GM23248 (cell line): ENCODE data around the gene GDF3. TPM values are rescaled to one million over a fixed set of nuclear protein-coding genes. Genes with fewer than 3 reads are reported as not detected.

Experiments
- DNase-seq: peaks from one replicate; pipeline ENCODE4 v3.0.0-alpha.2; 2015
- H2AFZ ChIP-seq: fragments of 200-600 bp; sonication (generic); 2 replicates; pipeline ENCODE4 v1.6.1; 2016; ENCODE audit warnings: antibody characterized with exemption
- H3F3A ChIP-seq: fragments of 200-600 bp; sonication (generic); 2 replicates; pipeline ENCODE4 v1.6.1; 2016; ENCODE audit warnings: mild to moderate bottlenecking, antibody characterized with exemption, mixed run types; ENCODE audit not compliant: insufficient read depth
- H3K27ac ChIP-seq: fragments of 200-600 bp; sonication (generic); 2 replicates; pipeline ENCODE4 v1.5.1; 2016; ENCODE audit warnings: mild to moderate bottlenecking
- H3K27me3 ChIP-seq: fragments of 200-600 bp; sonication (generic); replicated peaks from 2 replicates; pipeline ENCODE4 v1.6.1; 2016; ENCODE audit warnings: mild to moderate bottlenecking; ENCODE audit not compliant: insufficient read depth
- H3K36me3 ChIP-seq: fragments of 200-600 bp; sonication (generic); 2 replicates; pipeline ENCODE4 v1.6.1; 2016; ENCODE audit warnings: low read depth, mild to moderate bottlenecking
- H3K4me1 ChIP-seq: fragments of 200-600 bp; sonication (generic); 2 replicates; pipeline ENCODE4 v1.6.1; 2016; ENCODE audit warnings: mild to moderate bottlenecking; ENCODE audit not compliant: insufficient read depth
- H3K4me2 ChIP-seq: fragments of 200-600 bp; sonication (generic); one replicate; pipeline ENCODE4 v1.6.1; 2016; ENCODE audit warnings: mild to moderate bottlenecking; ENCODE audit not compliant: unreplicated experiment
- H3K4me3 ChIP-seq: fragments of 200-600 bp; sonication (generic); 2 replicates; pipeline ENCODE4 v1.5.1; 2016; ENCODE audit warnings: mild to moderate bottlenecking
- H3K79me2 ChIP-seq: fragments of 200-600 bp; sonication (generic); 2 replicates; pipeline ENCODE4 v1.6.1; 2016; ENCODE audit warnings: mild to moderate bottlenecking; ENCODE audit not compliant: insufficient read depth
- H3K9ac ChIP-seq: fragments of 200-600 bp; sonication (generic); 2 replicates; pipeline ENCODE4 v1.6.1; 2016; ENCODE audit warnings: mild to moderate bottlenecking
- H3K9me2 ChIP-seq: fragments of 200-600 bp; sonication (generic); 2 replicates; pipeline ENCODE4 v1.6.1; 2016; ENCODE audit warnings: mixed run types, mild to moderate bottlenecking, moderate library complexity; ENCODE audit not compliant: insufficient read depth
- H3K9me3 ChIP-seq: fragments of 200-600 bp; sonication (generic); one replicate; pipeline ENCODE4 v1.6.1; 2017; ENCODE audit warnings: low read depth
- H4K20me1 ChIP-seq: fragments of 200-600 bp; sonication (generic); 2 replicates; pipeline ENCODE4 v1.6.0; 2016; ENCODE audit not compliant: insufficient read depth
- EZH2 ChIP-seq: fragments of 200-600 bp; sonication (generic); IDR thresholded peaks from 2 replicates; pipeline ENCODE4 v1.6.1; 2018; ENCODE audit warnings: antibody characterized with exemption, mild to moderate bottlenecking; ENCODE audit not compliant: insufficient read depth, poor library complexity, severe bottlenecking
- EZH2phosphoT487 ChIP-seq: fragments of 200-600 bp; sonication (generic); IDR thresholded peaks from 2 replicates; pipeline ENCODE4 v1.6.1; 2018; ENCODE audit warnings: antibody characterized with exemption, moderate library complexity, mild to moderate bottlenecking, low read depth; ENCODE audit not compliant: insufficient read depth
- WGBS, 2 experiments: methylation state at CpG; one replicate each; pipeline ENCODE4 v1.1.6; 2015 to 2017; ENCODE audit warnings: low lambda C conversion rate in 2 of 2, low coverage in 1 of 2; ENCODE audit errors: missing lambda C conversion rate in 2 of 2; 5-methylcytosine and 5-hydroxymethylcytosine counted together
- in situ Hi-C: fragments of 300-500 bp; cut with MboI; formaldehyde crosslinking; loops from 2 replicates; pipeline ENCODE4 v1.15.0; 2020
- polyA plus RNA-seq: library from polyadenylated mRNA; unstranded; fragments of >200 nt; fragmentation: Nextera tagmentation; extraction: Ambion mirVana; gene quantifications from 2 replicates; pipeline ENCODE4 v1.2.1, GENCODE V29; 2016
- total RNA-seq: library from RNA; depleted of rRNA; stranded (reverse); fragments of >200 nt; shearing (Covaris generic); gene quantifications from 2 replicates; pipeline ENCODE4 v1.2.3, GENCODE V29; 2014

The GDF3 gene
- total and polyA plus RNA-seq, 2 experiments from 2014 or later, result not detected

GRCh38 chr12:7711133-7711532 lies 15.6 kb upstream of the GDF3 start, which contains the start of gene DPPA3:
TSS of gene DPPA3 (plus strand) at chr12:7711433. CDS start at chr12:7711571, 138 bp downstream.
- H3K27ac ChIP-seq, result no peak within 1 kb of the TSS
- TF ChIP-seq EZH2 (no peak), EZH2phosphoT487 (no peak)
- no peak within 1 kb of the TSS for H3K4me2 ChIP-seq
- in situ Hi-C loops, result no loop called here
- no peaks in the 10 kb centered on the region for H3K36me3 ChIP-seq
- WGBS, 2 experiments, result 54 to 56% methylated on average over 7 of the region's 7 CpGs
- 0 out of 2 replicates have a peak, but pooled peaks cover 9% of the 10 kb centered on the region for H3K27me3 ChIP-seq
- no peak within 1 kb of the TSS for H2AFZ ChIP-seq
- H3K9me3 ChIP-seq, result no peaks in the 10 kb centered on the region
- no peaks in the 10 kb centered on the region for H3K9me2 ChIP-seq
- no peak within 1 kb of the TSS for H3K9ac ChIP-seq
- no peak for DNase-seq
- no peaks in the 10 kb centered on the region for H3F3A ChIP-seq
- H3K79me2 ChIP-seq, result no peaks in the 10 kb centered on the region
- H3K4me3 ChIP-seq, result no peak within 1 kb of the TSS
- H4K20me1 ChIP-seq, result no peaks in the 10 kb centered on the region
- H3K4me1 ChIP-seq, result no peaks in the 10 kb centered on the region

- no peaks in the 10 kb centered on the region for H3K79me2 ChIP-seq
- H3K36me3 ChIP-seq, result no peaks in the 10 kb centered on the region
- TF ChIP-seq EZH2 (no peak), EZH2phosphoT487 (no peak)
- DNase-seq, result no peak
- in situ Hi-C loops, result no loop called here
- H3K27ac ChIP-seq, result no peak overlapping the region
- H4K20me1 ChIP-seq, result no peaks in the 10 kb centered on the region
- 17 to 21% methylated on average over 8 of the region's 8 CpGs for WGBS, 2 experiments
- no peaks in the 10 kb centered on the region for H3K4me1 ChIP-seq
- no peaks in the 10 kb centered on the region for H3F3A ChIP-seq
- H3K4me2 ChIP-seq, result no peak overlapping the region
- no peak overlapping the region for H3K4me3 ChIP-seq
- no peaks in the 10 kb centered on the region for H3K9me3 ChIP-seq
- no peak overlapping the region for H3K9ac ChIP-seq
- H3K9me2 ChIP-seq, result no peaks in the 10 kb centered on the region
- 0 out of 2 replicates have a peak, but pooled peaks cover 9% of the 10 kb centered on the region for H3K27me3 ChIP-seq
- no peak overlapping the region for H2AFZ ChIP-seq
Measured at GRCh38 chr12:7709969-7710675, 14.5 kb upstream of the GDF3 start.

GRCh38 chr12:7705846-7706245 lies 10.3 kb upstream of the GDF3 start:
- Histone ChIP-seq H3K79me2 (no peaks in the 10 kb centered on the region), H3F3A (no peaks in the 10 kb centered on the region), H3K9ac (no peak overlapping the region), H3K27me3 (peaks cover 4% of the 10 kb centered on the region; the same call in 1 of the 2 replicates), H4K20me1 (no peaks in the 10 kb centered on the region), H3K4me3 (no peak overlapping the region), H3K9me2 (no peaks in the 10 kb centered on the region), H3K9me3 (no peaks in the 10 kb centered on the region), H3K4me2 (no peak overlapping the region), H2AFZ (no peak overlapping the region), H3K36me3 (no peaks in the 10 kb centered on the region), H3K27ac (no peak overlapping the region), H3K4me1 (no peaks in the 10 kb centered on the region)
- WGBS, 2 experiments, result 77 to 81% methylated on average over 25 to 29 of the region's 29 CpGs
- TF ChIP-seq EZH2phosphoT487 (no peak), EZH2 (no peak)
- no peak for DNase-seq
- in situ Hi-C loops, result no loop called here

- Histone ChIP-seq H3K9me3 (no peaks in the 10 kb centered on the region), H3K27me3 (peaks cover 11% of the 10 kb centered on the region), H3K9ac (no peak overlapping the region), H3K36me3 (no peaks in the 10 kb centered on the region), H4K20me1 (no peaks in the 10 kb centered on the region), H3K79me2 (no peaks in the 10 kb centered on the region), H2AFZ (no peak overlapping the region), H3K27ac (no peak overlapping the region), H3K9me2 (no peaks in the 10 kb centered on the region), H3K4me3 (no peak overlapping the region), H3K4me2 (no peak overlapping the region), H3K4me1 (no peaks in the 10 kb centered on the region), H3F3A (no peaks in the 10 kb centered on the region)
- WGBS, 2 experiments, result 21 to 23% methylated on average over 10 of the region's 10 CpGs
- in situ Hi-C loops, result no loop called here
- TF ChIP-seq EZH2phosphoT487, result no peak
- TF ChIP-seq EZH2, result no peak
- DNase-seq, result no peak
Measured at GRCh38 chr12:7695237-7695560, 376 bp downstream of the GDF3 start.
